GM23248 (cell line): ENCODE results near the gene SCN2A.

Source experiments
- EZH2 ChIP-seq: fragments of 200-600 bp; sonication (generic); IDR thresholded peaks from 2 replicates; pipeline ENCODE4 v1.6.1; 2018; ENCODE audit warnings: antibody characterized with exemption, mild to moderate bottlenecking; ENCODE audit not compliant: insufficient read depth, poor library complexity, severe bottlenecking
- EZH2phosphoT487 ChIP-seq: fragments of 200-600 bp; sonication (generic); IDR thresholded peaks from 2 replicates; pipeline ENCODE4 v1.6.1; 2018; ENCODE audit warnings: antibody characterized with exemption, moderate library complexity, mild to moderate bottlenecking, low read depth; ENCODE audit not compliant: insufficient read depth

DNA sequence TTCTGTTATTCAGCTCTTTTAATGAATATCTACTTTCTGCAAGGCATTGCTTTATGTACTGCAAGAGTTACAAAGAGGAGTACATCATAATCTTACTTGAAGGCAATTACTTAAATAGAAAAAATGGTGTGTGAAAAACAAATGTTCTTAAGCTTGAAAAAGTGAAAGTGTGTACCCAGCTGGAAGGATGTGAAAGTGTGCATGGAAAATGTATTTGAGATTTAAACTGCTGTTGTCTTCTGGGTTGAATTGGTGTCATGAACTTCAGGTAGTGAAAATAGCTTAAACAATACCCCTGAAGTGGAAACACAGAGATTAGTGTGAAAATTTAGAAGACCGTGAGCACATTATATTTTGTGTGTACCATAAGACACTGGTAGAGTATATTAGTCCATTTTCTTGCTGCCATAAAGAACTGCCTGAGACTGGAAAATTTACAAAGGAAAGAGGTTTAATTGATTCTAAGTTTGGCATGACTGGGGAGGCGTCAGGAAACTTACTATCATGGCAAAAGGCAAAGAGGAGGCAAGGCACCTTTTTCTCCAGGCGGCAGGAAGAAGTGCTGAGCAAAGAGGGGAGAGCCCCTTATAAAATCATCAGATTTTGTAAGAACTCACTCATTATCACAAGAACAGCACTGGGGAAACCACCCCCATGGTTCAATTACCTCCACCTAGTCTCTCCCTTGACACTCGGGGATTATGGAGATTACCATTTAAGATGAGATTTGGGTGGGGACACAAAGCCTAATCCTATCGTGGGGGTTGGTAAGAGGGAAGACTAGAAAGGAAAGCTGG is 38.8 kb downstream of the SCN2A start:
- TF ChIP-seq EZH2 (no peak), EZH2phosphoT487 (no peak)
